ENCODE measurements around the gene REPS1. TPM values are rescaled to one million over a fixed set of nuclear protein-coding genes. Genes with fewer than 3 reads are reported as not detected.

REPS1 gene
- total and polyA plus RNA-seq, 2 of the 13 experiments (the other 11 are each of a cell fraction or from before 2014, with no cell fraction given): 36.4 to 38.3 TPM

GRCh38 chr6:138931660-138932059 is 56.4 kb downstream of the REPS1 start (continued):
- TF ChIP-seq AFF4 (CRISPR knock-in tag; IDR thresholded peaks at IDR 0.05) (no peak), AKAP8 (CRISPR knock-in tag; IDR thresholded peaks at IDR 0.05) (no peak), PATZ1 (CRISPR knock-in tag; IDR thresholded peaks at IDR 0.05) (no peak), ZFAT (CRISPR knock-in tag; conservative IDR thresholded peaks at IDR 0.05) (no peak), THAP11 (CRISPR knock-in tag; IDR thresholded peaks at IDR 0.05) (no peak), KLF15 (CRISPR knock-in tag; IDR thresholded peaks at IDR 0.05; ENCODE audit: borderline replicate concordance) (no peak)

- Histone ChIP-seq H3K27me3 (ENCODE audit: control insufficient read depth in 1 of 2, insufficient read depth in 2 of 2, low read length in 2 of 2) (no peaks in the 10 kb centered on the region), H3K9me3 (ENCODE audit: low read length) (no peaks in the 10 kb centered on the region), H3K79me2 (ENCODE audit: insufficient read depth, low read length) (no peaks in the 10 kb centered on the region), H3K9ac (ENCODE audit: insufficient read depth, low read depth, low read length) (no peak overlapping the region), H3K27ac (ENCODE audit: extremely low read length, insufficient read depth, low read length) (no peak overlapping the region), H3K4me1 (ENCODE audit: insufficient read depth, low read length) (no peaks in the 10 kb centered on the region), H3K36me3 (replicated peaks in 1 of 2; ENCODE audit: control insufficient read depth in 1 of 2, insufficient read depth in 2 of 2, low read length in 2 of 2) (peaks cover 1 to 8% of the 10 kb centered on the region in 2 experiments; a peak in 1 of 5 replicates), H3K4me3 (replicated peaks in 1 of 3; ENCODE audit: insufficient read depth in 1 of 3, low read depth in 2 of 3, low read length in 3 of 3) (no peak overlapping the region), H3K4me2 (ENCODE audit: low read depth, low read length) (no peak overlapping the region), H2AFZ (ENCODE audit: low read length) (no peak overlapping the region), H4K20me1 (ENCODE audit: insufficient read depth, low read length) (no peaks in the 10 kb centered on the region)
- CTCF ChIA-PET (ENCODE audit: low intra/inter-chr PET ratio, low total read pairs): no interaction called here
- ATAC-seq: no peak
- WGBS (ENCODE audit: low lambda C conversion rate): 97% methylated on average over 3 of the region's 3 CpGs
- intact Hi-C loops (cut with micrococcal nuclease; ENCODE audit: unreplicated experiment) (no loop called here), in situ Hi-C loops (cut with HindIII; ENCODE audit: extremely low pct_ligation_motif_present, low pct_unique_long_range_greater_than_20kb) (no loop called here)
- BruUV-seq (replicated peaks): no TSS peak
- POLR2A ChIA-PET: no interaction called here
- FAIRE-seq: no peak
- DNase-seq (ENCODE audit: low spot score): no peak
- TF ChIP-seq ZBTB7B (CRISPR knock-in tag; IDR thresholded peaks at IDR 0.05): no peak
- no peak for TF ChIP-seq ZNF234 (CRISPR knock-in tag; conservative IDR thresholded peaks at IDR 0.05)
- TF ChIP-seq ATF6 (CRISPR knock-in tag; conservative IDR thresholded peaks at IDR 0.05): no peak
- TF ChIP-seq ZNF816 (CRISPR knock-in tag; IDR thresholded peaks at IDR 0.05; ENCODE audit: borderline replicate concordance): no peak
- TF ChIP-seq ZNF281 (CRISPR knock-in tag; IDR thresholded peaks at IDR 0.05; ENCODE audit: borderline replicate concordance): no peak
- no peak for TF ChIP-seq DNMT1 (CRISPR knock-in tag; IDR thresholded peaks at IDR 0.05)
- TF ChIP-seq KDM2A (CRISPR knock-in tag; IDR thresholded peaks at IDR 0.05; ENCODE audit: borderline replicate concordance, low read depth): no peak
- TF ChIP-seq ATF1 (CRISPR knock-in tag; IDR thresholded peaks at IDR 0.05): no peak
These were observed 61.5 kb downstream of the REPS1 start for GRCh38 chr6:138926579-138926978.
